HCEC 1CT (cell line): Measurements from ENCODE around the gene PLXNA4.

Experiments used
- DNase-seq: peaks from one replicate; pipeline ENCODE4 v3.0.0-alpha.2; 2017

PLXNA4 gene

DNA sequence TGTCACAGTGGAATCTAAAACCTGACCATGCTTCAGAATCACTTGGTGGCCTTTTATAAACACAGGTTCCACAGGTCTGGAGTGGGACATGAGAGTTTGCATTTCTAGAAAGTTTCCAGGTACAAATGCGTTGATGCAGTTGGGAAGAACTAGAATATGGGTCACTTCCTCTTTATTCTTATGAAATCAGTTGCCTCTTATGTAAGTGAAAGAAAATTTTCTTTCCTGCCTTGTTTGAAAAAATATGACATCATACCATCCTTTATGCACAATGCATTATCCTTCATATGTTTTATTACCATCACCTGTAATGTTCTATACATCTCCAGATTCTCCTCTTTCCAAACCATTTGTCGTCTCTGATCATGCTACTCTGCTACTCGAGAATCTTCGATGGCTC lies 44.0 kb downstream of the PLXNA4 start:
- DNase-seq, result no peak

DNA sequence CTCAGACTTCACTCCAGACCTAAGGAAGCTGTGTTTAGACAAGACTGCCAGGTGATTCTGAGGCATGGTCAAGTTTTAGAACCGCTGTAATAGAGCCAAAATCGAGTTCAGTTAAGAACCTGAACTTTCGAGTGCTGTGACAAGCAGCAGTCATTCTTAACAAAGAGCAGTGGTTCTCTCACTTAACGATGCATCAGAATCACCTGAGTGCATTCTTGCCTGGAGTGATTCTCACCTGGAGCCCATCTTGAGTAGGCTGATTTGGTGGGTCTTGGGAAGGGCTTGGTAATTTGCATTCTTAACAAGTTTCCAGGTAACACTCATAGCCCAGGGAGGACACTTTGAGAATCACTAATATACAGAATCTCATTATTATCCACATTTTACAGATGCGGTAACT lies 44.7 kb downstream of the PLXNA4 start:
- no peak for DNase-seq

DNA sequence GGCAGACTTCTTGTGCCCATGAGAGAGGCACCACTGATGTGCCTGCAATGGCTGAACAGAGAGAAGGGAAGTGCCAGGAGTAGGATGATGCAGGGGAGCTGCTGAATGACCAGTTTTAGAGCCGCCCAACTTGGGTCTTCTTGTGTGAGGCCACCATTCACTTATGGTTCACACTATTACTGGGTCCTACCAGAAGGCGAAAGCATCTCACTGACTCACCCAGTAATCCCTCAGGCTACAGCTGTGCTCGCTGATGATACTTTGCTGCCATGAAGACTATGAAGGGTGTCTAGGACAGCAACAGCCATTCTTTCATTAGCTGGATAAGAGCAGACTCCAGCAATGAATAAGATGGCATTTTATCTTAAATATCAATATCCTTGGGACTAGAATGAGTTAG lies 47.6 kb downstream of the PLXNA4 start:
- no peak for DNase-seq

DNA sequence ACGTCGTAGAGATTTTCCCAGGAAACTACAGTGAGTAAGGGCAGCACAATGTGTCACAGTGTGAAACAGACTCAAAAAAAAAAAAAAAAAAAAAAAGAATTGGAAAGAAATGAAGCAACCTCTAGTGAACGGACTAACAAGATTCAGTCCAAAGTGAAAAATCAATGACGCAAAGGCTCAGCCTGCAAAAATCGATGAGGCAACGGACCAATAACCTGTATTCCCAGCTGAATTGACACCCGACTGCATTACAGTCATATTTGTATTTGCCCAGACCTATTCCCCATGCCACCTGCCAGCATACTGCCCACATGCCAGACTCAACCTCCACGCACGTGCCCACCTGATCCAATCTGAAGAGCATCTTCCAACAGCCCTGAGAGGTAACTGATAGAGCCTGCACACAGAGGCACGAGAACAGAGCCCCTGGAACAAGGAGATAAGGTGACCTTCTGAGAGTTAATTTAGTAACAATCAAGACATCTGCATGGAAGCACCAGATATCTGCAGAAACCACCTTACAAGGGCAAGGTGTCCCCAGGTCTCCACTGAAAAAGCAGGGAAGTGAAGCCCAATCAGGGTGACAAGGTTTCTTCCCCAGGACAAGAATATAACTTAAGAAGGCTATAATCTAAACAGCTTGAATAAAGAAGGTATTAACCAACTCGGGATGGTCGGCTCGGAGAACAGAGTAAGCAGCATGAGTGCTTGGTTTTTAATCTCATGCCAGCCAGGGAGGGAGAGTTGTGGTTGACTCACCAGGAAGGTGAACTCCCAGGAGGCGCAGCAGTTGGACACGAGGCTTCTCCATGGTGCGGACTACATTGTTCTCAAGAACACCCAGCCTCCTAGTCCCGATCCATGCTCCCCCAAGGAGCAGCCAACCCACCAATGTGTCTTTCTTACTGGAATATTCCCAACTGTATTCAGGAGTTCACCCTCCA lies 48.5 kb downstream of the PLXNA4 start:
- no peak for DNase-seq

DNA sequence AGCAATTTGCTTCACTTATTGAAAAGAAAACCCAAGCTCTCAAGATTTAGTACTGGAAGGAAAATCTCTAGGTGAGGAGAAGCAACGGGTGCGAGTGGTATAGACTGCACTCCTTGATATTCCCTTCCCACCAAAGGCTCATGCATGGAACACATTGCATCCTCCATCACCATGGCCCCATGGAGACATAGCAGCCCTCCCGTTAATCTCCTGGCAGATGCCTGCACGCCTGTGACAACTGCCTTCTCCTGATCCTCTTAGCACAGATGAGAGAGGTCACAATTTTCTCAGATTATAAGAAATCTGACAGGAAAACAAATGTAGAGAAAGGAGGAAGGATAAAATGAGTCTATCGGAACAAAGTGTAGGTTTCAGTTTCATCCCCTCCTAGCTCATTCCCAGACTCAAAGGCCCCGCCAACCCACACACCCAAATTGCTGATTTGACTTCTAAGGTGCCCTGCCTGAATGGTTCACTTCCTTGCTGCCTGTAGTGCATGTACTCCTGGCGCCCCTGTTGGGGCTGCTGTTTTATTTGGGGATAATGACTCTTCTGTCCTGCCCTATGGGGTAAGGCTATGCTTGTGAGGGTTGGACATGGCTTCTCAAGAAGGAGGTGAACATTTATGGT lies 50.0 kb downstream of the PLXNA4 start:
- DNase-seq, result no peak

DNA sequence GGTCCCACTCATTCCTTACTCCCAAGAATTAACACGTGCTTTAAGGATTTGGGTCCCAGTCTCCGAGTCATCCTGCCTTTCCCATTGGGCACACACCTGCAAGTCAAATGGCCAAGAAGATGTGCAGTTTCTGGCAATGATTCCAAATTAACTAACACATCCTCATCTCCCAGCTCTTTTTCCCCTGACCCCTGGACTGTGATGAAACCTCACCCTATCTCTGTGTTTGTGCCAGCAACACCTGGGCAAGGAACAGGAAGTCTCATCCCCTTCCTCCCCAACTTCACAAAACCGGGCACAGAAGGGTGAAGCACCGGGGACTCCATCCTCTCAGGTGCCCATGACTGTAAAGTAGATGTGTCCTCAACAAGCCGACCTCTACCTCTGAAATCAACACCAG lies 54.8 kb downstream of the PLXNA4 start:
- DNase-seq, result no peak

DNA sequence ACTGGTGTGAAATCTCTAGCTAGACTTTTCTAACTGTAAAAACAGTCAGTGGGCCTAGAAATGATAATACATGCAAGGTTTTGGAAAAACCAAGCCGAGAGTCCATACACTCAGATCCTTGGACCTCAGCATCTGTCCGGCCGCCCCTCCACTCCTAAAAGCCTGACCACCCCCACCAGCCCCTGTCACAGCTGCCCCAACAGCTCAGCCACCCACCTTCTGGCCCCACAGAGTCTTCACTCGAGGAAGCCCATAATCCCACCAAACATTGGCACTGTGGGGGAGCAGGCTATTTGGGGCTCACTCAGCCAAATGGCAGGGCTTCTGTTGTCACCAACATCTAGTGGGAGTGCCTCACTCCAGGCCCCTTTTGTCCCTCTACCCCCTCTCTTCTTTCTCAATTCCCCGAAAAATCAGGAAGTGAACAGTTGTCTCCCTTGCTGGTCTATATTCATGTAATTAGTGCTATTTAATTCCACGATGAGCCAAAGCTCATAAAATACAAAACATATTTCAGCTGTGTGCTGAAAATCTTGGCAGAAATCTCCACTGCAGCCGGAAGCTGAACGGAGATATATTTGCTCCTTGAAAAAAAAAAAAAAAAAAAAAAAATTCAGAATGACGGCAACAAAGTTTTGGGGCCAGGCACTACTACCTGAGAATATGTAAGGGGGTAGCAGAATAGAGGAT lies 55.5 kb downstream of the PLXNA4 start:
- no peak for DNase-seq

DNA sequence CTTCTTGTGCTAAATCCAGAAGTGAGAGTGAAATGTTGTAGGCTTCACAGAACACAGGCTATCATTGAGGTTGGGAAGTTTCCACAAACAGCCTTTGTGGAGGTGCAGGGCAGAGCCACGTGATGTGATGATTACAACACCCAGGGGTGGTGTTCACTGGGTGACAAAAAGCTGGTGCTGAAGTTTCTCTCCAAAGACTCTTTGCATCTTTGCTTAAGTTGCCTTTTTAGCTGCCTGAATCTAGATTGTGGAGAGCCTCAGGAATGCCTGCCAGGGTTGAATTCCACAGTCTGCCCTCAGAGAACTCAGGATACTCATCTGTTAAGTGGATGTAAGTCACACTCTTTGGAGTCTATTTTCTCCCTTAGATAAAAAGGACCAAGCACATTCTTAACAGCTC lies 56.3 kb downstream of the PLXNA4 start:
- no peak for DNase-seq

DNA sequence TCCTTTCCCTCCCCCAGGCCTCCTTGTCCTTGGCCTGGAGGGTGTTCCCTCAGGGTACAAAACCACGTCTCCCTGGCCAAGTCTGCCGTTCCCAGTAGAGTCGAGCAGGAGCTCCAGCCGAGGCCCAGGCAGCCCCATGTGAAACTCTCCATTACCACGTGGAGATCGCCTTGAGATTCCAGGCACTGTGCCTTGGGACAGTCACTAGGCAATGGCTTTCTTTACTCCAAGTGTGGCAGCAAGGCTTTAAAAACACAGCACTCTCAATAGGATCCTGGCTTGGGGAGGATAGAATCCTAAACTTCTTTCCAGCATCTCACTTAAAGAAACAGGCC lies 57.5 kb downstream of the PLXNA4 start:
- DNase-seq, result no peak

DNA sequence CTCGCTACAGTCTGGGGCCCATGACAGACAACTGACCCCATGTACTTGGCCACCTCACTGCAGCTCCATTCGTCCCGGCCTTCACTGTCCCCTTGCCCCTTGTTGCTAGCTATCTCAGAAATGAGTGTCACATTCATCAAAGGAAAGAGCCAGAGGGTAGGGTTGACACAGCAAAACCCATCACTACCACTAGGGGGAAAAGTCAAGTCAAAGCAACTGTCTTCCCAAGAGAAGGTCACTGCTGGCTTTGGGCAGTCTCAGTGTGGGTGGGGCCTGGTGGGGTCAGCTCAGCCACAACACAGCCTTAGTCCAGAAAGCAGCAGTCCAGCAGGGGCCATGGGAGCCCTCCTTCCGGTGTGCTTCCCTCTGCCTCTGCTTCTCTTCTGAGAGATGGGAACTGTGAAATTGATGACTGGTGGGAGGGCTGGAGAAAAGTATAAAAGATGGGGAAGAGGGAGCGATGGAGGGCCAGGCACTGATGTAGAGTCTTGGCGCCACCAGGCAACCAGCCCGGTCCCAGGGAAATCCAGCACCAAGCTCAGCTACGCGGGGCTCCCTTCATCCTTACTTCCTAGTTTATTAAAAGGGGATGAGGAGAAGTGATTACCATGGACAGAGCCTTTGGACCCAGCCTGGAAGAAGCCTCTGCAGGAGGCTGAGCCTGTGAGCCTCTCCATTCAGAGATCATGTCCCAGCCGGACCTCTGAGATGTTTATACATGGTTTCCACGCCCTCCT lies 58.0 kb downstream of the PLXNA4 start:
- no peak for DNase-seq

DNA sequence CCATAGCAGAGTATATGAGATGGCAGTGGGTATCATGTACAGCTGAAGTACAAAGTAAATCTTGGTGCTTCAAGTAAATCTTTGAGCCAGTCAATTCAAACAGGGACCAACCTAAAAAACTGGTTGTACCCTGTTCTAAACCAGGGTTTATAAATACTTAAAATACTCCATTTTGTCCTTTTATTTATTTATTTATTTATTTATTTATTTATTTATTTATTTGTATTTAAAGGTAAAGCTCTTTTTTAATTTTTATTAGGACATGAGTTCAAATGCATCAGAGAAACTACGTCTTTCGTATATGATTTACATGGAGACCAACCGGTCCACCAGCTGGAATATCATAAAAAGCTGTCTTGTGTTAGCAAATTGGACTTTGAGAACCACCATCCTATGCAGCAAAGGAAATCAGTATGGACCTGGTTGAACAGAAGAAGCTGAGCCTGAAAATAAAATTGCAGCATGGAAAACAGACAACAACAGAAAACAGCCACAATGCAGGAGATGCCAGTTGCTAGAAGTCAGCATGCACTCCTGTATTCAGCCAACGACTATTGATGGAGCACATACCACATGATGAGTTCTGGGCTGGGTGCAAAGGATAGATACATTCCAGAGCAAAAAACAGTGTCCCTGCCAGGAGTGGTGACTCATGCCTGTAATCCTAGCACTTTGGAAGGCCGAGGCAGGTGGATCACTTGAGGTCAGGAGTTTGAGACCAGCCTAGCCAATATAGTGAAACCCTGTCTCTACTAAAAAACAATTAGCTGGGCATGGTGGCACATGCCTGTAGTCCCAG lies 60.0 kb downstream of the PLXNA4 start:
- no peak for DNase-seq

DNA sequence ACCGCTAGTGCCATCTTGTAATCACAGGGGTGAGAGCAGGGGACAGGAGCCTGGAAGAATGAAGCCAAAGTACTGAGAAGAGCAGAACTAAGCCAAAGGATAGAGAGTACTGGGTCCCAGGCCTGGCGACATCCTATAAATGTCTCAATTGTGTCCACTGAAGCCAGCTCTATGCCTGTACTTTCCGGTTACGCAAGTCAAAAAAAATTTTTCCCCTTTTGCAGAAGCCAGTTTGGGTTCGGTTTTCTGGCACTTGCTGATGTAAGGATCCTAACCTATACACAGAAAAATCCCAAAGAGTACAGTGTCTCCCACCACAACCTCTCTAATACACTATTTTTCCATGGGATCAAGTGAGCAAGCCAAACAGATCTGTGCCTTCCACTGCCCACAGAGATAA lies 61.1 kb downstream of the PLXNA4 start:
- DNase-seq, result no peak

DNA sequence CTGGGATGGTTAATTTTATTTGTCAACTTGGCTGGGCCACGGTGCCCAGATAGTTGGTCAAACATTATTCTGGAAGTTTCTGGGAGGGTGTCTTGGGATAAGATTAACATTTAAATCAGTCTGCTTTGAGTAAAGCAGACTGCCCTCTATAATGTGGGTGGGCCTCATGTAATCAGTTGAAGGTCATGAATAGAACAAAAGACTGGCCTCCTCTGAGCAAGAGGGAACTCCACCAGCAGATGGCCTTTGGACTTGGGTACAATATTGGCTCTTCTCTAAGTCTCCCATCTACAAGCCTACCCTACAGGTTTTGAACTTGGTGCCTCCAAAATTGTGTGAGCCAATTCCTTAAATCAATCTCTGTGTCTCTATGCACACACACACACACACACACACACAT lies 61.8 kb downstream of the PLXNA4 start:
- DNase-seq, result no peak

DNA sequence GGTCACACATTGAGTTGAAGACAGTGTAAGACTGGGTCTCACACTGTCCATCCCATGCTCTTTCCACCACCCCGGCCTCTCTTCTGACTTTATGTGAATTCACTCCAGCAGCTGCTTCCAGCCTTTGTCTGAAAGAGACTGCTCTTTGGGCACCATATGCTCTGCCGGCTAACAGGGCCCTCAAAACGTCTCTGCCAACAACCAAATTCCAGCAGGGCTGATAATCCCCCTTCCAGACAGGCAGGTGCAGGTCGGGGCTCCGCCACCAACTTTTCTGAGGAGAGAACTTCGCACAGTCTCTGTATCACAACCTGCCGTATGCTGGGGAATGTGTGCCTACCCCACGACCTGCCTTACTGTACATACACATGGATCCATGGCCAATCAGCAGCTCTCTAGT lies 64.3 kb downstream of the PLXNA4 start:
- DNase-seq, result no peak

DNA sequence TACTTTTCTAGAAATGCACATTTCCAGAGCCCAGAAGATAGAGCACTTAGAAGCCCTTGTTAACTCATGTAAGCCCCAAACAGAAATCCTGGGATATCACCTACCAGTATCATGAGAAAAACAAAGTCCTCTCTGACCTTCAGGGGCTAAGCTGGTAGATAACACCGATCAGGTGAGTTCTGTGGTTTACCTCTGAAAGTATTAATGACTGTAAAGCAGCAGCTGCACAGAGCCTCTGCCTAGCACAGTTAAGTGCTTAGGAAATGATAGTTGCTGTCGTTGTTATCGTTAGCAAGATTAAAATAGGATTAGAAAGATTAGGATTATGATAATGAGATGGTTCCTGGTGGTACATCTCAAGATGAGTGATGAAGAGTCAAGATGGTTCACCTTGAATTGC lies 64.9 kb downstream of the PLXNA4 start:
- no peak for DNase-seq

DNA sequence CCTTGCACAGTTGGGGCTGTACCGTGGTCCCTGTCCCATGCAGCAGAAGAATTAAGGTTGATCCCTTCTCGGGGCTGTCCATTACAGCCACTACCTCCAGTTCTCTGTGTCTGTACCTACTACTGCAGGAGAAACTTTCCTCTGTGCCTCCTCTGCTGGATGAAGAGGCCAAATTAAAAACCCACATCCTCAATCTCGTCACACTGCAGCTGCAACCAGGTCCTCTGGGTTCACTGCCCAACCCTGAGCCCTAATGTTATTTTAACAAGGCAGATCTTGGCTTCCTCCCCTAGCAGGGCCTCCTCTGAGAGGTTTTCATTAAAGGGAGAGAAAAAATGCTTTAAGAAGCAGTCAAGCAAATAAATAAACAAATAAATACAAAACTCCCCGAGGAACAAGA lies 66.6 kb downstream of the PLXNA4 start:
- no peak for DNase-seq

DNA sequence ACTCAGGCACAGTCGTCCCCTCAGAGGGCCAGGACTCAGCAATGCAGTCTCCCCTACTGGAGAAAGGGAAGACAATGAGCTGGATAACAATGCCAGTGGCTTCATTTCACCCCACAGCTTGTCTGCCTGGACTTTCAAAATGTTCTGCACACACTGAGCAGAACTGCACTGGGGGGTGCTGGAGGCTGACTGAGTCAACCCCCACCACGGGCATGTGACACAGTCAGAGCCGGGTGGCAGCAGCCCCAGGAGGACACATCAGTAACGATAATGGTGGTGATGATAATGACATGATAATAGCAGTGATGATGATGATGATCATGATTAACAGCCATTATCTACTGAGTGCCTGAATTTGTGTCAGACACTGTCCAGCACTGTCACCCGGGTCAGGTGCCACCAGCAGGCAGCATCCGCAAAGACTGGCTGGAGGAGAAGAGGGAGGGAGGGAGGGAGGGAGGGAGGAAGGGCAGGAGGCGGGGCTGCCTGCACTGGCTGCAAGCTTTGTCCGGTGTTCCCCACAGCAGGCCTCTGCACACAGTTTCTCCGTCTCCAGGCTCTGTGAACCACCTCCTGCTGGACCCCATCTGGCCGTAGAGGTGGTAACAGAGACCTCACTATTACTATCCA lies 67.4 kb downstream of the PLXNA4 start:
- no peak for DNase-seq

DNA sequence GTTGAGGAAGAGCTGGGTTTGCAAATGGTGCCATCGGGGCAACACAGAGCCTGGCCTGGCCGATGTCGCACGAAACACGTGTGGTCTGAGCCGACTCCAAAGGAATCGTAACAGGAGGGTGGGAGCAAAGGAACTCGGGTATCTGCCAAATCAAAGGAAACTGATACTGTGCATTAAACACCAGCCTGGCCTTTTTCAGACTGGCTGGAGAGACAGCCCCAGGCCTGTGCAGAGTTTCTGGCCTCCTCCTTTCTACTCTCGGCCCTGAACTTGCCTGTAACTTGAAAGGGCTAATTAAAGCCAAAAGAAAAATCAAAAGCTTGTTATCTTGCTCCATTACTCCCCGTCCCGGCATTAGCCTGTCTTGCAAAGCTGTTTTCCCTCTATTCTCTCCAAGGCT lies 71.4 kb downstream of the PLXNA4 start:
- no peak for DNase-seq

DNA sequence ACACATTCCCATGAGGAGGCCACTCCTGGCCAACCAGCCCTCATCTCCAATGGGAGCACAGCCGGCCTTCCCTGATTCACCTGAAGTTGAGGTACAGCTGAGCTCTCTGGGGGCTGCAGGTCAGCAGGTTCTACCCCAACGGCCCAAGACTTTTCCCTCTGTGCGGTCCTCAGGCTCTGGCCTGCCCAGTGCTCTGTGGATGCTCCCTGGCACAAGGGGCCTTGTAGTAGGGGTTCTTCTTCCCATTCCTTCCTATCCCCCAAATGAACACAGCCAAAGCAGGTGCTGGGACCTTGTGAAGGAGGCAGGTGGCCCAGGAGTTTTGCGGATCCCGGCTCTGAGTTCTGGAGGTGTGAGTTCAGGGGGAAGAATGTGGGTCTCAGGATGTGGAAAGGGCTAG lies 72.2 kb downstream of the PLXNA4 start:
- DNase-seq, result no peak

DNA sequence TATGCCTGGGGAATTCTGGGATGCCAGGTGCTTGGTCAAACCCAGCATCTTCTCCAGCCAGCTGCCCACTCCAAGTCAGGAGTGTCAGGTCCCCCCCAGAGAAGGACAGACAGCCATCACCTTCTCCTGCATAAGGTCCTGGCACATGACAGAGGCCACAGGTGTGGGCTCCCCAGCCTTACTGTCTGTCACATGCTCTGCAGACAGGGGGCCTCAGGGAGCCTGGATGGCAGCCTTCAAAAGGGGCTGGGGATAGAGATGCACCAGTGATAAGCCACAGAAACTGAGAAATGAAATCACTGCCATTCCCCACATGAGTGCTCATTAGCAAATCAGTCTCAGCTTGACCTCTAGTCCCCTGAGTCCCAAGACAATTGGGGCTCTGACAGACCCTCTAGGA lies 72.9 kb downstream of the PLXNA4 start:
- no peak for DNase-seq

DNA sequence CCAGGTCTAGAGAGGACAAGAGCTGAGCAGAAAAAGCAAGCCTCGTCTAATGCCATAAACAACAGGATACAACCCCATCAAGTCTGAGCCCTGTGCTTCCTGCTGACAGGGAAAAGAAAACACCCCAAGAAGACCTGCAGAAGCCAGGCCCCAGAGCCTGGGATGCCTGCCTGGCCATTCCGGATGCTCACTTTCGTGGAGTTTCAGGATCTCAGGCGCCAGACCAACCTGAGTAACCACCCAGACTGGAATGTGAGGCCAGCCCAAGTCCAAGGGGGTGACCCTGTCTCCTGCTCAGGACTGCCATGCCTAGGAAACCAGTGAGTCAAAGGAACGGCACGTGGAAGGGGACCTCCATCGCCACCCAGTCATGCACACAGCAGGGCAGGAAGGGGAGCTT lies 74.3 kb downstream of the PLXNA4 start:
- DNase-seq, result no peak
